IPS-18a (cell line): ENCODE results near the gene ELMO3.

Source experiments
- H3K27ac ChIP-seq: one replicate; pipeline ENCODE4 v1.5.1; 2013; ENCODE audit warnings: low read length
- H3K27me3 ChIP-seq: one replicate; pipeline ENCODE4 v1.6.1; 2013; ENCODE audit warnings: mild to moderate bottlenecking, low read length; ENCODE audit not compliant: control insufficient read depth, insufficient read depth
- H3K36me3 ChIP-seq: one replicate; pipeline ENCODE4 v1.6.1; 2013; ENCODE audit warnings: low read depth, low read length; ENCODE audit not compliant: control insufficient read depth
- H3K4me1 ChIP-seq: one replicate; pipeline ENCODE4 v1.6.1; 2013; ENCODE audit warnings: low read depth, low read length; ENCODE audit not compliant: control insufficient read depth
- H3K4me3 ChIP-seq: one replicate; pipeline ENCODE4 v1.5.1; 2013; ENCODE audit warnings: low read length
- H3K9ac ChIP-seq: one replicate; pipeline ENCODE4 v1.6.1; 2013; ENCODE audit warnings: mild to moderate bottlenecking, low read length, moderate library complexity
- H3K9me3 ChIP-seq: one replicate; pipeline ENCODE4 v1.6.1; 2013; ENCODE audit warnings: low read depth, low read length; ENCODE audit not compliant: control insufficient read depth

Gene ELMO3

DNA sequence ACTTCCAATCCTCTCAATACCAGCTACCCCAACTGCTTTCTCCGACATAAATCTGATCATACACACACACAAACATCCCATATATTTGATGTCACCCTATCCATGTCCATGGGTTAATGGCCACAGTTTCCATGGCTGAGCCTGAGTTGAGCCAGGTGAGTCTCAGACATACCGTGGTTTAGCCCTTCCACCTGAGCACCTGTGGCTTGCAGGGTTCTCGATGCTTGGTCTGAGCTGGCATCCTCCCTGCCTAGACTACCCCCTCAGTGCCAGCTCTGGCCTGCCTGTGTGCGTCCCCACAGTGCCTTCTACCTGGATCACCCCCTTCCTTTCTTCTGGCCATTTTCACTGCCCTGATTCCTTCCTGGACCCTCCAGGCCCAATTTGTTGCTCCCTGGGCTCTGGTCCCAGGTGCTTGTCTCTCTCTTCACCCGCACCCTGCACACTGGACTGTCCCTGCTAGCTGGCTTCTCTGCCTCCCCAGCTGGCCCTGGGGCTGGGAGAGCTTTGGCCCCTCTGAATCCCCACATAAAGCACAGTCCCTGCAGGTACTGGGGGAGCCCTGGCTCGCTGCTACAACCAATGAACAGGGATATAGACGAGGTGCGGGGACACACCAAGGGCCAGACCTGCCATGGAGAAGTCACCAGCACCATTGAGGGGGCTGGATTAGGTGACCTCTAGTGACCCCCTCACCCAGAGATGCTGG lies 7.4 kb downstream of the ELMO3 start:
- no peaks in the 10 kb centered on the region for H3K4me1 ChIP-seq
- H3K9ac ChIP-seq = no peak overlapping the region
- peaks cover 12% of the 10 kb centered on the region for H3K36me3 ChIP-seq
- no peaks in the 10 kb centered on the region for H3K9me3 ChIP-seq
- no peak overlapping the region for H3K4me3 ChIP-seq
- no peaks in the 10 kb centered on the region for H3K27me3 ChIP-seq
- H3K27ac ChIP-seq = no peak overlapping the region

- Histone ChIP-seq H3K4me3 (no peak overlapping the region), H3K4me1 (no peaks in the 10 kb centered on the region), H3K36me3 (peaks cover 7% of the 10 kb centered on the region), H3K9me3 (no peaks in the 10 kb centered on the region), H3K27me3 (no peaks in the 10 kb centered on the region), H3K9ac (no peak overlapping the region), H3K27ac (no peak overlapping the region)
Observed at GRCh38 chr16:67206838-67207248, 7.9 kb downstream of the ELMO3 start.

- no peaks in the 10 kb centered on the region for H3K4me1 ChIP-seq
- H3K4me3 ChIP-seq = no peak overlapping the region
- peaks cover 7% of the 10 kb centered on the region for H3K36me3 ChIP-seq
- no peak overlapping the region for H3K9ac ChIP-seq
- H3K9me3 ChIP-seq = no peaks in the 10 kb centered on the region
- H3K27me3 ChIP-seq = no peaks in the 10 kb centered on the region
- H3K27ac ChIP-seq = no peak overlapping the region
Observed at GRCh38 chr16:67207249-67208091, 8.5 kb downstream of the ELMO3 start.

DNA sequence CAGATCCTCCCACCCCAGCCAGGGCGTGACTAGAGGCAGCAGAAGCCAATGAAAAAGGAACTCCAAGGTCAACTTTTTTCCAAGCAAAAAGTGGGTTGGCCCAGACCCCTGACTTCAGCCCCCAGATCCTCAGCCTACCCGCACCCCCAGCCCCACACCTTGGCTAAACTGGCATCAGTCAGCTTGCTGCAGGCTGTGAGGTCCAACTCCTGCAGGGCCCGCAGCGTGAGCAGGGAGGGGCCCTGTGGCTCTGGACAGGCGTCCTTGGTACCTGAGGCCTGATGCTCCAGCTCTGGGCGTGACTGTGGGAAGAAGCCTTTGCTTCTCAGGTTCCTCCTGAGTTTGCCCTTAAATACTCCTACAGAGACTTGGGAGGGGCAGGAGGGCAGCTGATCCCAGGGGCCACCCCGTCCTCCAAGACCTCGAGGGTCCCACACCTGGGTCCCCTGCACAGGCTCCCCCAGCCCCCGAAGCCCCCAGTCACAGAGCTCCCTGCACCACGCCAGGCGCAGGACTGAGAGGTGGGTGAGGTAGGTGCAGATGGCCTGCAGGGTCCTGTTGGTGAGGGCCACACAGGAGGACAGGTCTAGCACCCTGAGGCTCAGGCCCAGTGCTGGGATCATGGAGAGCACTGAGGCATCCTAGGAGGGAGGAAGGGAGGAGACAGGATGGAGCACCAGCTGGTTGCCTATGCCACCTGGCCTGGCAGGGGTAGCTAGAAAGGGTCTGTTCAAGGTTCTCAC lies 9.4 kb downstream of the ELMO3 start:
- no peak overlapping the region for H3K27ac ChIP-seq
- no peaks in the 10 kb centered on the region for H3K9me3 ChIP-seq
- peaks cover 5% of the 10 kb centered on the region for H3K27me3 ChIP-seq
- peaks cover 7% of the 10 kb centered on the region for H3K36me3 ChIP-seq
- H3K4me1 ChIP-seq = no peaks in the 10 kb centered on the region
- no peak overlapping the region for H3K4me3 ChIP-seq
- no peak overlapping the region for H3K9ac ChIP-seq

GRCh38 chr16:67209565-67209964 lies 10.6 kb downstream of the ELMO3 start:
- Histone ChIP-seq H3K9ac (no peak overlapping the region), H3K4me3 (no peak overlapping the region), H3K27me3 (peaks cover 5% of the 10 kb centered on the region), H3K27ac (no peak overlapping the region), H3K4me1 (no peaks in the 10 kb centered on the region), H3K36me3 (no peaks in the 10 kb centered on the region), H3K9me3 (no peaks in the 10 kb centered on the region)

DNA sequence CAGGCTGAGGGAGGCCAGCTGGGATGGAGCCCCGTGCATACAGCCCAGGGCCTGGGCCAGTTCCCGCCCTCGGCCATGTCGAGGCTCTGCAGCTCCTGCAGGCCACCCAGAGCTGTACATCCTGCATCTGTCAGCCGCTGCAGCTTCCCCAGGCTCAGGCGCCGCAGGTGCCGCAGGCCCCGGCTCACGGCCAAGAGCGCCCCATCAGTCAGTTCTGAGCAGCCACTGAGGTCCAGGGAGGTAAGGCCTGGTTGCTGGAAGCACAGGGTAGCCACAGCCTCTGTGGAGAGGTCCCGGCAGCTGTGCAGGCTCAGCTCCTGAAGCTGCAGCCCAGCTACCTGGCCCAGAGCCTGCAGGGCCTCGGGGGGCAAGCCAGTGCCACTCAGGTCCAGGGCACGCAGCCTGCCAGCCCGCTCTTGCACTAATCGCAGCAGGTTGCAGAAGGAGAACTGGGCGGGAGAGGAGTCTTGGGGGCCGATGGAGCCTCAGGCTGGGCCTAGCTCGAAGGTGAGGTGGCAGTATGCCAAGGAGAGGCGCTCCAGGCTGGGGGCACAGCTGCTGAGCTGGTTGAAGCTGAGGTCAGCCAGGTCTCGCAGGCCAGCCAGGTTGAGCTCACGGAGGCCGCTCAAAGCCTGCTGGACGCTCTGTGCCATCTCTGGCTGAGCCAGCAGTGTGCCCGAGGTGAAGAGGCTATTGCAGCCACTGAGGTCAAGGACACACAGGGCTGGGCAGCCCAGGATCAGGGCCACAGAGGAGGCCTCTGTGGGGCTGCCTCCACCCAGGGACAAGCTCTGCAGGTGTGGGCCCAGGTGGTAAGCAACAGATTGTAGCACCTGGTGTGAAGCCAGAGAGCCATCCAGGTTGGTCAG lies 11.4 kb downstream of the ELMO3 start:
- Histone ChIP-seq H3K27me3 (peaks cover 5% of the 10 kb centered on the region), H3K27ac (no peak overlapping the region), H3K9me3 (no peaks in the 10 kb centered on the region), H3K9ac (no peak overlapping the region), H3K4me1 (no peaks in the 10 kb centered on the region), H3K4me3 (no peak overlapping the region), H3K36me3 (no peaks in the 10 kb centered on the region)

DNA sequence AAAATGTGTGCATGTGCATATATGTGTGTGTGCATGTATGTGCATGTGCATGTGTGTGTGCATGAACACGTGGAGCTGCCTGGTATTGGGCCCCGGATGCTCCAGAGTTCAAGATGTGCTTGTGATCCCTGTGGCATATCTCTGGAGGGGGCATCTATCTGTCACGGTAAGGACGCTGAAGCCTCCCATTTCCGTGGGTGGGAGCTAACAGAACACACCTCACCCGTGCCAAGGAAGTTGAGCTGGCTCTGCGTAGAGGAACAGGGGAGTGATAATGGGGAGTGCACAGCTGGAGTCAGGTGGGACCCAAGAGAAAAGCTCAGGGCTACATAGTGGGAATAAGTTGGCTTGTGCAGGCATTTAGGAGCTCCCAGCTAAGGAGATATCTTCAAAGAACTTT lies 12.7 kb downstream of the ELMO3 start:
- H3K27ac ChIP-seq = no peak overlapping the region

DNA sequence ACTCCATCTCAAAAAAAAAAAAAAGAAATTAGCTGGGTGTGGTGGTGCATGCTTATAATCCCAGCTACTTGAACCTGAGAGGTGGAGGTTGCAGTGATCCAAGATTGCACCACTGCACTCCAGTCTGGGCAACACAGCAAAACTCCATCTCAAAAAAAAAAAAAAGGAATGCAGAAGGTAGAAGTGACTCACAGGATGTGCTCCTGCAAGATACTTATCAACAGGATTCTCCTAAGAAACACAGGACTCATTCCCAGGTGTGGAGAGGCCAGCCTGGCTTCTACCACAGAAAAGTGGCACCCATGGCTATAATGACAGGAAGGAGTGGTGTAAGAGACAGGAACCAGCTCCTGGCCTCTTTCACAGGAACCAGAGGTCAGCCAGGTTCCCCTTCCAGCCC lies 13.8 kb downstream of the ELMO3 start:
- H3K27ac ChIP-seq = no peak overlapping the region
- no peak overlapping the region for H3K9ac ChIP-seq
- no peak overlapping the region for H3K4me3 ChIP-seq
- no peaks in the 10 kb centered on the region for H3K36me3 ChIP-seq
- no peaks in the 10 kb centered on the region for H3K4me1 ChIP-seq
- no peaks in the 10 kb centered on the region for H3K9me3 ChIP-seq
- H3K27me3 ChIP-seq = peaks cover 5% of the 10 kb centered on the region

More for the DNA sequence above, 12.7 kb downstream of the ELMO3 start:
- no peak overlapping the region for H3K4me3 ChIP-seq
- no peaks in the 10 kb centered on the region for H3K4me1 ChIP-seq
- H3K9ac ChIP-seq = no peak overlapping the region
- no peaks in the 10 kb centered on the region for H3K9me3 ChIP-seq
- peaks cover 5% of the 10 kb centered on the region for H3K27me3 ChIP-seq
- no peaks in the 10 kb centered on the region for H3K36me3 ChIP-seq

GRCh38 chr16:67213197-67214019 lies 14.5 kb downstream of the ELMO3 start:
- no peak overlapping the region for H3K4me3 ChIP-seq
- H3K9me3 ChIP-seq = no peaks in the 10 kb centered on the region
- no peaks in the 10 kb centered on the region for H3K4me1 ChIP-seq
- no peak overlapping the region for H3K27ac ChIP-seq
- no peaks in the 10 kb centered on the region for H3K36me3 ChIP-seq
- H3K9ac ChIP-seq = no peak overlapping the region
- peaks cover 5% of the 10 kb centered on the region for H3K27me3 ChIP-seq

DNA sequence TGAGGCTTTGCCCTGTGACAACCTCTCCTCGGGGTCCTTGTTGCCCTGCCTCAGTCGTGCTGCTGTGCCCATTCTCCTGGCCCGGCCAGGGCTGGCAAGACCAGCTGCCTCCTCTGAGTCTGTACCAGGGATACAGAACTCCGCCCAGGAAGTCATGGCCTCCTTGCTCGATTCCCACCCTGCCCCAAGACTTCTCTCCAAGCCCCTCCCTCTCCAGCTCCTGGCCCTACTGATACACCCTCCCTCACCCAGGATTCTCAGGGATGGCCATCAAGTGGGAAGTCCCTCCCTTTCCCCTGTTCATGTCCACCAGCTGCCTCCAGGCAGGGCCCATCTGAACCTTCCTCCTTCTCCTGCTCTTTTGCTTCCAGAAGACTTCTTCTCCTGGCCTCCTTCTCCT lies 16.8 kb downstream of the ELMO3 start:
- H3K9ac ChIP-seq = no peak overlapping the region
- no peaks in the 10 kb centered on the region for H3K4me1 ChIP-seq
- H3K4me3 ChIP-seq = no peak overlapping the region
- H3K27me3 ChIP-seq = peaks cover 8% of the 10 kb centered on the region
- no peaks in the 10 kb centered on the region for H3K9me3 ChIP-seq
- H3K27ac ChIP-seq = no peak overlapping the region
- no peaks in the 10 kb centered on the region for H3K36me3 ChIP-seq
